Measurements from ENCODE around the gene NELFCD.

DNA sequence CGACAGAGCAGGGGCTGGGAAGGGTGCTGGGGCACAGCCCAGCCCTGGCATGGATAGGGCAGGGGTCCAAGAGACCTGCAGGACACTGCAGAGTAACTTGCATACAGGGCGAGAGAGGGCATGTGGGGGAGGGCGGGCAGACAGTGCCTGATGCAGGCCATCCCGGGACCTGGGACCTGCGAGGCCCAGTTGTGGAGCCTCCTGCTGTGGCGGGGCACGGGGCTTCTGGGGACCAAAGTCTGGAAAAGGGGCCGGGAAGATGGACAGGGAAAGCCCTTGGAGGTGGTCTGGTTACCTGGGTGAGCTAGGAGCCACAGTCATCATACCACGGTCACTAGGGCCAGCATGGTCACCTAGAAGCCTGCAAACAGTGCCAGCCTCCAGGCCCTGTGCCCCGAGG is 37.8 kb downstream of the NELFCD start:
- no peak for TF ChIP-seq SUZ12 (IDR thresholded peaks at IDR 0.05; ENCODE audit: extremely low read depth, insufficient read depth, insufficient read length)
- TF ChIP-seq YY1 (IDR thresholded peaks at IDR 0.05; ENCODE audit: insufficient read depth, insufficient read length) = no peak
